HG03469 (cell line): ENCODE measurements around the gene GPHN.
"Not testable (repeated sequence)": the region's sequence is repeated elsewhere in the genome, so short reads cannot be mapped to it uniquely, and the experiment has no call there.

ENCODE experiments used
- ATAC-seq: cut with Tn5 transposase; IDR thresholded peaks from one replicate; pipeline ENCODE4 v1.9.1; 2021; ENCODE audit warnings: mild to moderate bottlenecking, moderate library complexity, moderate number of reproducible peaks; ENCODE audit not compliant: unreplicated experiment

The GPHN gene

GRCh38 chr14:66501592-66501991, 6.4 kb upstream of the GPHN start:
- no peak for ATAC-seq

DNA sequence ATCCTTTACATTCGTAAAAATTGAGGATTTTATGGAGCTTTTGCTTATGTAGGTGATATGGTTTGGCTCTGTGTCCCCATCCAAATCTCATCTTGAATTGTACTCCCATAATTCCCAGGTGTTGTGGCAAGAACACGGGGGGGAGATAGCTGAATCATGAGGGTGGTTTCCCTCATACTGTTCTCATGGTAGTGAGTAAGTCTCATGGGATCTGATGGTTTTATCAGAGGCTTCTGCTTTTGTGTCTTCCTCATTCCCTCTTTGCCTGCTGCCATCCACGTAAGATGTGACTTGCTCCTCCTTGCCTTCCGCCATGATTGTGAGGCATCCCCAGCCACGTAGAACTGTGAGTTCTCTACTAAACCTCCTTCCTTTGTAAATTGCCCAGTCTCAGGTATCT, 5.1 kb upstream of the GPHN start:
- ATAC-seq: not testable (repeated sequence)

DNA sequence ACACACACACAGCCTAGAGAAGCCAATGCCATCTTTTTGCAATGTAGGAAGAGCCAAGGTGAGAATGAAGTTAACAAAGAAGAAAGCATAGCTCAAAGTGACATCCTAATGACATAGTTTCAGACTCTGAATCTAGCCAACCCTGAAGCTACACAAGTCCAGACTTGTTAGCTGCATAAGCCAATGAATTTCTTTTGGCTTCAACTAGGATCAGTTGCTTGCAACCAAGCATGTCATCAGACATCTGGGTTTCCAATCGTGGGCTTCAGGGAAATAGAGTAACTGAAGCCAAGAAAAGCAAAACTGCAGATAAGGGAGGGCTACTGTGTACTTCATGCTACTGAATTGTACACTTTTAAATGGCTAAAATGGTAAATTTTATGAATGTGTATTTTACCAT, 4.4 kb upstream of the GPHN start:
- ATAC-seq: no peak

DNA sequence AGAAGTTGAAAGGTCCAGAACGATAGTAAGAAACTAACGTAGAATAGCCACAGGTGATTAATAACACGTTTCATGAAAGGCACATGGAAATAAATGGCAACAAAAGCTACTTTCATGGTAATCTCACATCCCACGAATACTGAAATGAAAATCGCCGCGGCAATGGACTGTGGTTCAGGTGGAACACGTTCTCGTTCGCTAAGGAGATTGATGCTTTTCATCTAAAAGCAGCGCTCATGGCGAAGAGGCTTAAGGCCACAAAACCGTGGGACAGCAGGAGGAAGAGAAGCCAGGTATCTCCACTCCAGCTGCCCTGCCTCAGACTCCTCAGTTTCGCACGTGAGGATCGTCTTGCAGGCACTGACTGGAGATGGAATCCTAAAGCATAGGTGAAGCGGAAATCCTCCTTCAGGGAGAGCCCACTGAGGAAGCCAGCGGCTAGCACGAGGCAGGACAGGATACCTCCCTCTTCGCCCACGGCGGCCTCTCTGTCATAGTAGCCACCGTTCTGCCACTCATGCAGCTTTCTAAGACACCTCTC, 696 bp upstream of the GPHN start:
- ATAC-seq: peak; percentile 4

DNA sequence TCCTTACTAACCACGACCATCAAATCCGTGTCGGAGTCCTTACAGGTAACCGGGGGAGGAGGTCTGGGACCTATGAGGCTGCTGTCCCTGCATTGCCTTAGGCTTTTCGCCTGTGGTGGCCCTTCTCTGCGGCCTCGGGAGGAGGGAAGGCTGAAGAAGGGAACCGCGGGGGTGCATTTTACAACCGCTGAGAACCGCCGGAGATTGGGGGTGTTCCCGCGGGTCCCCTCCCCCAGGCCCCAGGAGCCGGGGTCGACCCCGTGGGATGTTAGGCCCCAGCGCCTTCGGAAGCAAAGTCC, 549 bp downstream of the GPHN start:
- ATAC-seq: no peak

GRCh38 chr14:66508846-66509621, 1.1 kb downstream of the GPHN start:
- no peak for ATAC-seq

- ATAC-seq: no peak
These were observed 1.9 kb downstream of the GPHN start for GRCh38 chr14:66509874-66510273.

- no peak for ATAC-seq
These were observed 3.9 kb downstream of the GPHN start for GRCh38 chr14:66511849-66512248.

- no peak for ATAC-seq
These were observed 6.3 kb downstream of the GPHN start for GRCh38 chr14:66514213-66514612.

- ATAC-seq: no peak
These were observed 22.6 kb downstream of the GPHN start for GRCh38 chr14:66530526-66530925.

GRCh38 chr14:66539034-66539433, 31.1 kb downstream of the GPHN start:
- ATAC-seq: no peak

GRCh38 chr14:66540038-66540437, 32.1 kb downstream of the GPHN start:
- ATAC-seq: no peak

GRCh38 chr14:66541627-66542026, 33.7 kb downstream of the GPHN start:
- ATAC-seq: no peak

DNA sequence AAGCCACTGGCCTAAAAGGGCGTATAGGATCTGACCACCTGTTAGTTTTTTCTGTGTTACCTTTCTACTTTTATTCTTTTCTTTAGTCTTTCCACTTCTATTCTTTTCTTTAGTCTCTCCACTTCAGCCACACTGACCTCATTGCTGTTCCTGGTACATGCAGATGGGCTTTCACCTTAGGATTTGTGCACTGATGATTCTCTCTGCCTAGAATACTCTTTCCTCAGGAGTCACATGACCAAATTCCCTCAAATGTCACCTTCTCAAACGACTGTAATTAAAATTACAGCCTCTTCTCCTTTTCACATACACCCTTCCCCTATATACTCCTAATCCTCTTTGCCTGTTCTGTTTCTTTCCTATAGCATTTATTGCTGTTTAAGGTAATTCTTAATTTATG, 36.0 kb downstream of the GPHN start:
- no peak for ATAC-seq

GRCh38 chr14:66545191-66545590, 37.2 kb downstream of the GPHN start:
- not testable (repeated sequence) for ATAC-seq

DNA sequence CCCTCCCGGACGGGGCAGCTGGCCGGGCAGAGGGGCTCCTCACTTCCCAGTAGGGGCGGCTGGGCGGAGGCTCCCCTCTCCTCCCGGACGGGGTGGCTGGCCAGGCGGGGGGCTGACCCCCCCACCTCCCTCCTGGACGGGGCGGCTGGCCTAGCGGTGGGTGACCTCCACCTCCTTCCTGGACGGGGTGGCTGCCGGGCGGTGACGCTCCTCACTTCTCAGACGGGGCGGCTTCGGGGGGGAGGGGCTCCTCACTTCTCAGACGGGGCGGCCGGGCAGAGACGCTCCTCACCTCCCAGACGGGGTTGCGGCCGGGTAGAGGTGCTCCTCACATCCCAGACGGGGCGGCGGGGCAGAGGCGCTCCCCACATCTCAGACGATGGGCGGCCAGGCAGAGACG, 37.8 kb downstream of the GPHN start:
- ATAC-seq: not testable (repeated sequence)

- ATAC-seq: no peak
These were observed 55.8 kb downstream of the GPHN start for GRCh38 chr14:66563731-66564130.

GRCh38 chr14:66568220-66568619, 60.3 kb downstream of the GPHN start:
- ATAC-seq: no peak

GRCh38 chr14:66572826-66573225, 64.9 kb downstream of the GPHN start:
- ATAC-seq: no peak

GRCh38 chr14:66575014-66575413, 67.1 kb downstream of the GPHN start:
- ATAC-seq: no peak

DNA sequence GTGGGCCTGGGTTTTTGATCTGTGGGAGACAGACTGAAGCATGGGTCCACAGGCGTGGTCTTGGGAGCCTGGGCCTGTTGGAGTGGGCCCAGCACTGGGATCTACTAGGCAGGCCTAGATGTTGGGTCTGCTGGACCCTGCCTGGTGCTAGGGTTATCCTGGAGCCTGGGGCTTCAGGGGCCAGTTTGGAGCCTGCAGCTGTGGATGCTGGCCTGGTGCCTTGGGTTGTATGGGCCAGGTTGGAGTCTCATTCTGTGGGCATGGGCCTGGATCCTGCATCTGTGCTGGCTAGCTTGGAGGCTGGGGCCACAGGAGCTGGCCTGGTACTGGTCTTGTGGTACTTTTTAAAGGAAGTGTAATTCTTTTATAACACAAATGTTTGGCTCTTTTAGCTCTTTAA, 68.0 kb downstream of the GPHN start:
- no peak for ATAC-seq

DNA sequence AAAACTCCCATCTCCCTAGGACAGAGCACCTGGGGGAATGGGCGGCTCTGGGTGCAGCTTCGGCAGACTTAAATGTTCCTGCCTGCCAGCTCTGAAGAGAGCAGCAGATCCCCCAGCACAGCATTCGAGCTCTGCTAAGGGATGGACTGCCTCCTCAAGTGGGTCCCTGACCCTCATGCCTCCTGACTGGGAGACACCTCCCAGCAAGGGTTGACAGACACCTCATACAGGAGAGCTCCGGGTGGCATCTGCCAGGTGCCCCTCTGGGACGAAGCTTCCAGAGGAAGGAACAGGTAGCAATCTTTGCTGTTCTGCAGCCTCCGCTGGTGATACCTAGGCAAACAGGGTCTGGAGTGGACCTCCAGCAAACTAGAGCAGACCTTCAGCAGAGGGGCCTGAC, 79.8 kb downstream of the GPHN start:
- ATAC-seq: not testable (repeated sequence)

GRCh38 chr14:66595394-66595793, 87.4 kb downstream of the GPHN start:
- no peak for ATAC-seq
